ENCODE measurements around the gene ELK1. TPM values are rescaled to one million over a fixed set of nuclear protein-coding genes. Genes with fewer than 3 reads are reported as not detected.

The ELK1 gene, protein sequence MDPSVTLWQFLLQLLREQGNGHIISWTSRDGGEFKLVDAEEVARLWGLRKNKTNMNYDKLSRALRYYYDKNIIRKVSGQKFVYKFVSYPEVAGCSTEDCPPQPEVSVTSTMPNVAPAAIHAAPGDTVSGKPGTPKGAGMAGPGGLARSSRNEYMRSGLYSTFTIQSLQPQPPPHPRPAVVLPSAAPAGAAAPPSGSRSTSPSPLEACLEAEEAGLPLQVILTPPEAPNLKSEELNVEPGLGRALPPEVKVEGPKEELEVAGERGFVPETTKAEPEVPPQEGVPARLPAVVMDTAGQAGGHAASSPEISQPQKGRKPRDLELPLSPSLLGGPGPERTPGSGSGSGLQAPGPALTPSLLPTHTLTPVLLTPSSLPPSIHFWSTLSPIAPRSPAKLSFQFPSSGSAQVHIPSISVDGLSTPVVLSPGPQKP
- polyA plus RNA-seq (2012; ENCODE audit: insufficient read length, low read depth), result 54.7 TPM

DNA sequence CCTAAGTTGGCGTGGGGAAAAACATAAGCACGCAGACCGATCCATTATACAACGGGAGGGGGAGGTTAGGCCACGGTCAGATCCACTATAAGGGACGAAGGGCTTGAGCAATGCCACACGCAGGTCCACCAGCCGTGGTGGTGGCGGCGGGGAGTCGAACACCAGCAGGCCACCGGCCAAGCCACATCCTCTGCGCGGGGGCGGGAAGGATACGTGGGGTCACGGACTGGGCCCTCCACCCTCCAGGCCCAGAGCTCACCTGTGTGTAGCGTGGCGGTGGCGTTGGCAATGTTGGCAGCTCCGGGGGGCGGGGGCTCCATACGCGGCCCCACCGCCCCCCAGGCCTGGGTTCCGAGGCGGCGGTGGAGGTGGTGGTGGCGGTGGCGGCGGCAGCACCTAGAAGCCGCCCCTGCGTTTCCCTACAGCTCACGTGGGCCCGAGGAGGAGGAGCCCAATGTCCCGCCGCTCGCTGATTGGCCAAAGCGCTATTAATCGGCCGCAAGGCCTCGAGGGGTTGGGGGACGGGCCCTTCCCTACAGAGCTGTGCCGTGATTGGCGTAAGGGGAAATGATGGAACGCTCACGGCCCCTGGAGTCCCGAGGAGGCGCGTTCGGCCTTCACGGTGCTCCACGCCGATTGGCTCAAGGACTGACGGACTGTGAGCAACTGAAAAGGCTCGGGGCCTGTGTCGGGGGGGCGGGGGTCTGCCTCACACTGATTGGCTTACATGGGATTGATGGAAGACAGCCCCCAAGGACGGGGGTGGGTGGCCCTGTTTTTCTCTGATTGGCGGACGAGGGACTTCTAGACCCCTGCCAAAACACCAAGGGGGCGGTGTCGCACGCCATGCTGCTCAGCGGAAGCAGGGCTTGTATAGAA, at the start of gene ELK1:
Gene ELK1, minus strand, starts transcription at position 400 of the 879 bp plus-strand sequence. CDS start 9,122 bp downstream, outside the sequence.
- TF ChIP-seq TAF1 (IDR thresholded peaks at IDR 0.05; ENCODE audit: borderline replicate concordance, insufficient read depth, low read length), result no peak; the same call in 1 of the 2 replicates
- TF ChIP-seq, protein P1, sequence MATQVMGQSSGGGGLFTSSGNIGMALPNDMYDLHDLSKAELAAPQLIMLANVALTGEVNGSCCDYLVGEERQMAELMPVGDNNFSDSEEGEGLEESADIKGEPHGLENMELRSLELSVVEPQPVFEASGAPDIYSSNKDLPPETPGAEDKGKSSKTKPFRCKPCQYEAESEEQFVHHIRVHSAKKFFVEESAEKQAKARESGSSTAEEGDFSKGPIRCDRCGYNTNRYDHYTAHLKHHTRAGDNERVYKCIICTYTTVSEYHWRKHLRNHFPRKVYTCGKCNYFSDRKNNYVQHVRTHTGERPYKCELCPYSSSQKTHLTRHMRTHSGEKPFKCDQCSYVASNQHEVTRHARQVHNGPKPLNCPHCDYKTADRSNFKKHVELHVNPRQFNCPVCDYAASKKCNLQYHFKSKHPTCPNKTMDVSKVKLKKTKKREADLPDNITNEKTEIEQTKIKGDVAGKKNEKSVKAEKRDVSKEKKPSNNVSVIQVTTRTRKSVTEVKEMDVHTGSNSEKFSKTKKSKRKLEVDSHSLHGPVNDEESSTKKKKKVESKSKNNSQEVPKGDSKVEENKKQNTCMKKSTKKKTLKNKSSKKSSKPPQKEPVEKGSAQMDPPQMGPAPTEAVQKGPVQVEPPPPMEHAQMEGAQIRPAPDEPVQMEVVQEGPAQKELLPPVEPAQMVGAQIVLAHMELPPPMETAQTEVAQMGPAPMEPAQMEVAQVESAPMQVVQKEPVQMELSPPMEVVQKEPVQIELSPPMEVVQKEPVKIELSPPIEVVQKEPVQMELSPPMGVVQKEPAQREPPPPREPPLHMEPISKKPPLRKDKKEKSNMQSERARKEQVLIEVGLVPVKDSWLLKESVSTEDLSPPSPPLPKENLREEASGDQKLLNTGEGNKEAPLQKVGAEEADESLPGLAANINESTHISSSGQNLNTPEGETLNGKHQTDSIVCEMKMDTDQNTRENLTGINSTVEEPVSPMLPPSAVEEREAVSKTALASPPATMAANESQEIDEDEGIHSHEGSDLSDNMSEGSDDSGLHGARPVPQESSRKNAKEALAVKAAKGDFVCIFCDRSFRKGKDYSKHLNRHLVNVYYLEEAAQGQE (IDR thresholded peaks at IDR 0.05; ENCODE audit: insufficient read depth in 1 of 2, low read depth in 2 of 2, low read length in 2 of 2), result no peak
- TF ChIP-seq FOXP2 (optimal IDR thresholded peaks at IDR 0.05; ENCODE audit: borderline replicate concordance, extremely low read depth, extremely low read length, insufficient read depth), result no peak
- peak; percentile 84; the same call in 1 of the 2 replicates for TF ChIP-seq SIN3A (IDR thresholded peaks at IDR 0.05; ENCODE audit: borderline replicate concordance, insufficient read depth, low read length)
- 0 out of 2 replicates have a peak, but pooled peaks have one; percentile 16 for TF ChIP-seq POLR2AphosphoS5 (IDR thresholded peaks at IDR 0.05; ENCODE audit: low read depth, low read length)

DNA sequence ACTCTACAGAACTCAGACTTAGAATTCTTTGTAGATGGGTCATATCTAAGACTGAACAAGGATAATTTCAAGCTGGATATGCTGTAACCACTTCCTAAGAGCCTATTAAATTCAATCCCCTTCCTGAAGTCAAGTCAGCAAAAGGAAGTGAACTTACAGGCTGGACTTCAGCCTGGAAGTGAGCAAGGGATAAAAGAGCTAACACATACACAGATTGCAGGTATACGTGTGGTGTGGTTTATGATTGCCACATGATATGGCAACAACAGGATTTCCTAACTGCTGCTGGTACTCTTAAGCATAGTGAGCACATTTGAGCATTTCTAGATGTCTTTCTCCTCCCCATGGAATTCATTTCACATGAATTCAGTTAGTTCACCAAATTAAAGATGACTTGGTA, 46.8 kb upstream of the ELK1 start:
- TF ChIP-seq FOXP2 (optimal IDR thresholded peaks at IDR 0.05; ENCODE audit: borderline replicate concordance, extremely low read depth, extremely low read length, insufficient read depth) (no peak), SIN3A (IDR thresholded peaks at IDR 0.05; ENCODE audit: borderline replicate concordance, insufficient read depth, low read length) (no peak), TAF1 (IDR thresholded peaks at IDR 0.05; ENCODE audit: borderline replicate concordance, insufficient read depth, low read length) (no peak), POLR2AphosphoS5 (IDR thresholded peaks at IDR 0.05; ENCODE audit: low read depth, low read length) (no peak)
- TF ChIP-seq, protein P1 (IDR thresholded peaks at IDR 0.05; ENCODE audit: insufficient read depth in 1 of 2, low read depth in 2 of 2, low read length in 2 of 2), result no peak

DNA sequence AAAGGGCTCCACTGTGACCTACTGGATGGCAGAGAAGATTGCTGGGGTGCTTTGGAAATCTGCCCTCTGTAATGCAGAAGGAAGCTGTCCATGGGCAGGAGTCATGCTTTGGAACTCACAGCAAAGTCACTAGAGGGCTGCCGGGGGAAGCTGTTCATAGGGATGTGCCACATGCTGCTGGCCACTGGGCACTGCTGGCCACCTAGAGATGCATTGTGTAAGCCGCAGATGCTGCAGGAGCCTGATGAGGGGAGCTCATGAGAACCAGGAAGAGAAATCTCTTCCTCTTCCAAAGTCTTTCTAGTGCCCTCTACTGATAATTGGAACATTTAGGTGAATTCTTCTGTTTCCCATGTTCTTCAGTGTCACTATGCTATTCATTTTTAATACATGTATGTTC, 39.8 kb upstream of the ELK1 start:
- TF ChIP-seq, protein P1 (IDR thresholded peaks at IDR 0.05; ENCODE audit: insufficient read depth in 1 of 2, low read depth in 2 of 2, low read length in 2 of 2), result no peak
- TF ChIP-seq POLR2AphosphoS5 (IDR thresholded peaks at IDR 0.05; ENCODE audit: low read depth, low read length), result no peak
- TF ChIP-seq TAF1 (IDR thresholded peaks at IDR 0.05; ENCODE audit: borderline replicate concordance, insufficient read depth, low read length), result no peak
- no peak for TF ChIP-seq FOXP2 (optimal IDR thresholded peaks at IDR 0.05; ENCODE audit: borderline replicate concordance, extremely low read depth, extremely low read length, insufficient read depth)
- no peak for TF ChIP-seq SIN3A (IDR thresholded peaks at IDR 0.05; ENCODE audit: borderline replicate concordance, insufficient read depth, low read length)

DNA sequence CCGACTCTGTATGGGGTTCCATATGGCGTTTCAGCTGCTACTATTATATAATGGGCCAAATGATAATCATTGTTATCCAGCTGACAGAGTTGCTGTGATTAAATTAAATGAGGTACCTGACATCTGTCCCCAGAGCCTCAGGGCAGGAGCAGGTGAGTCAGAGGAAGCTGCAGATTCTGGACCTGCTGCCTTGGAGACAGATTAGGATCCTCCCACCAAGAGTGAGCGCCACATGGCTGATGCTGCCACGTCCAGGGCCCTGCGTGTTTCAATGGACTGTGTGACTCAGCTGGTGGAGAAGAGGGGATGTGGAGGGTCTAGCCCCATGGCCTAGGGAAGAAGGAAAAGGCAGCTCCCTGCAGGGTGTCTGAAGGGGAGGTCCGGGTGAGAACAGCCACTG, 36.9 kb upstream of the ELK1 start:
- TF ChIP-seq SIN3A (IDR thresholded peaks at IDR 0.05; ENCODE audit: borderline replicate concordance, insufficient read depth, low read length), result no peak
- no peak for TF ChIP-seq POLR2AphosphoS5 (IDR thresholded peaks at IDR 0.05; ENCODE audit: low read depth, low read length)
- TF ChIP-seq, protein P1 (IDR thresholded peaks at IDR 0.05; ENCODE audit: insufficient read depth in 1 of 2, low read depth in 2 of 2, low read length in 2 of 2), result no peak
- TF ChIP-seq TAF1 (IDR thresholded peaks at IDR 0.05; ENCODE audit: borderline replicate concordance, insufficient read depth, low read length), result no peak
- no peak for TF ChIP-seq FOXP2 (optimal IDR thresholded peaks at IDR 0.05; ENCODE audit: borderline replicate concordance, extremely low read depth, extremely low read length, insufficient read depth)
